Gastroesophageal sphincter (tissue), 3 donors: ENCODE results near the gene SOX12.

Experiments used
- CTCF ChIP-seq, 4 experiments: fragments of 200-600 bp in 2 of 4; fragments of 450-650 bp in 2 of 4; sonication (generic) in 1 of 4; IDR thresholded peaks; one replicate each; pipeline ENCODE4 v1.5.1; 2017 to 2019; ENCODE audit warnings: antibody characterized with exemption in 4 of 4, mild to moderate bottlenecking in 2 of 4, moderate library complexity in 2 of 4
- EP300 ChIP-seq: sonication (generic); formaldehyde crosslinking; IDR thresholded peaks from one replicate; pipeline ENCODE4 v1.6.1; 2017; ENCODE audit warnings: antibody characterized with exemption, mild to moderate bottlenecking

DNA sequence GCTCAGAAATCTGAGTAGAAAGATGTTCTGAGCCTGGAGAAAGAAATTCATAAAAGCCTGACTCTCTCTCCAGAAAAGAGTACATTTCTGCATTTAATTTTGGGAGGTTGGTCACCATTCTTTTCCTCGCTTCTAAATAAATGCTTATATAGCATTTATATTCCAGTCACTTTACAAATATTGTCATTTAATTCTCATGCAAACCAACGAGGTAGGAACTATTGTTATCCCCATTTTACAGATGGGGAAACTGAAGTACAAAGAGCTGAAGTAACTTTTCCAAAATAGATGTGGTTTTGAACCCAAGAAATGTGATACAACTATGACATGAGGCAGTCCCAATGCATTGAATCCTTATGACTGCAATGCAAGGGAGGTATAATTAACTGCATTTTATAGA is 50.7 kb downstream of the SOX12 start:
- TF ChIP-seq CTCF (IDR thresholded peaks at IDR 0.05) (no peak), EP300 (no peak)
